ENCODE data around the gene MRPL10. TPM values are rescaled to one million over a fixed set of nuclear protein-coding genes. Genes with fewer than 3 reads are reported as not detected.
A peak's percentile ranks its signal among the peaks of the same experiment; 100 is the strongest.

Gene MRPL10
- total RNA-seq, 1 experiment from 2014 or later = 63.8 TPM

GRCh38 chr17:47841488-47842291 lies 10.3 kb upstream of the MRPL10 start:
- H3K9me3 ChIP-seq (ENCODE audit: insufficient read depth, low read depth) = no peaks in the 10 kb centered on the region
- H3K27me3 ChIP-seq (ENCODE audit: insufficient read depth, low read depth) = no peaks in the 10 kb centered on the region
- no peak for DNase-seq
- intact Hi-C loops (cut with micrococcal nuclease; ENCODE audit: unreplicated experiment) = loop anchor here (1.0 to 2.0 kb wide), 3 partner anchors 49 to 129 kb away; partner anchors contain the start of gene CDK5RAP3
- H2AFZ ChIP-seq = peak overlapping the region; percentile 37; the same call in 1 of the 2 replicates
- H4K20me1 ChIP-seq (ENCODE audit: insufficient read depth) = no peaks in the 10 kb centered on the region
- peak overlapping the region; percentile 99 for H3K4me2 ChIP-seq
- peaks cover 5% of the 10 kb centered on the region; the same call in 1 of the 2 replicates for H3K36me3 ChIP-seq (ENCODE audit: low read depth)
- peak overlapping the region; percentile 85; the same call in 1 of the 2 replicates for H3K4me3 ChIP-seq
- peaks cover 65% of the 10 kb centered on the region for H3K4me1 ChIP-seq (replicated peaks; ENCODE audit: insufficient read depth)
- H3K79me2 ChIP-seq (ENCODE audit: low read depth) = peaks cover 38% of the 10 kb centered on the region
- CTCF ChIA-PET = interaction anchor here (0.9 to 1.9 kb wide), 6 partner anchors 10 to 177 kb away, joined by 3 to 11 read pairs (median 4); partner anchors contain the start of genes LRRC46, MRPL10 and SP2
- no peaks in the 10 kb centered on the region for H3K9me2 ChIP-seq (ENCODE audit: insufficient read depth)
- H3K27ac ChIP-seq = peak overlapping the region; percentile 23; the same call in 1 of the 2 replicates
- TF ChIP-seq EZH2 (IDR thresholded peaks at IDR 0.05; ENCODE audit: low read depth) = no peak
- TF ChIP-seq CTCF (conservative IDR thresholded peaks at IDR 0.05) = peak; percentile 30; the same call in 1 of the 2 replicates
- peaks cover 48% of the 10 kb centered on the region for H3F3A ChIP-seq (ENCODE audit: insufficient read depth, low read depth)
- POLR2A ChIA-PET (ENCODE audit: unreplicated experiment) = interaction anchor here (0.6 to 0.8 kb wide), 3 partner anchors 8 to 54 kb away, joined by 3 read pairs; no protein-coding TSS in a partner anchor
- no TSS peak for BruUV-seq (replicated peaks)

- BruUV-seq (replicated peaks) = no TSS peak
- Histone ChIP-seq H3K4me1 (replicated peaks; ENCODE audit: insufficient read depth) (peaks cover 59% of the 10 kb centered on the region), H3F3A (ENCODE audit: insufficient read depth, low read depth) (peaks cover 42% of the 10 kb centered on the region), H3K4me3 (peak within 1 kb of the TSS; percentile 85), H3K36me3 (ENCODE audit: low read depth) (peaks cover 2% of the 10 kb centered on the region; the same call in 1 of the 2 replicates), H4K20me1 (ENCODE audit: insufficient read depth) (no peaks in the 10 kb centered on the region), H3K79me2 (ENCODE audit: low read depth) (peaks cover 30% of the 10 kb centered on the region), H2AFZ (peak within 1 kb of the TSS; percentile 99), H3K27me3 (ENCODE audit: insufficient read depth, low read depth) (no peaks in the 10 kb centered on the region), H3K9me2 (ENCODE audit: insufficient read depth) (no peaks in the 10 kb centered on the region), H3K4me2 (peak within 1 kb of the TSS; percentile 99), H3K9me3 (ENCODE audit: insufficient read depth, low read depth) (no peaks in the 10 kb centered on the region), H3K27ac (peak within 1 kb of the TSS; percentile 23)
- POLR2A ChIA-PET (ENCODE audit: unreplicated experiment) = interaction anchor here (0.6 to 0.8 kb wide), 4 partner anchors 9 to 64 kb away, joined by 3 to 4 read pairs (median 3); no protein-coding TSS in a partner anchor
- intact Hi-C loops (cut with micrococcal nuclease; ENCODE audit: unreplicated experiment) = loop anchor here (1.0 to 2.0 kb wide), 3 partner anchors 49 to 130 kb away; partner anchors contain the start of gene CDK5RAP3
- no peak for TF ChIP-seq EZH2 (IDR thresholded peaks at IDR 0.05; ENCODE audit: low read depth)
- TF ChIP-seq CTCF (conservative IDR thresholded peaks at IDR 0.05) = peak; percentile 100
- peak; percentile 81 to 95 for DNase-seq
- CTCF ChIA-PET = interaction anchor here (0.6 to 1.9 kb wide), 7 partner anchors 10 to 177 kb away, joined by 3 to 11 read pairs (median 4); partner anchors contain the start of genes CDK5RAP3, LRRC46 and MRPL10
Measured at GRCh38 chr17:47840742-47841487, 9.6 kb upstream of the MRPL10 start, which contains the start of gene SCRN2. SCRN2 (minus strand) TSS chr17:47841273; CDS start chr17:47840843, 430 bp downstream.

Measured in PC-9 (cell line).